ENCODE results near the gene DHRS13. TPM values are rescaled to one million over a fixed set of nuclear protein-coding genes. Genes with fewer than 3 reads are reported as not detected.
"Not testable (repeated sequence)": the region's sequence is repeated elsewhere in the genome, so short reads cannot be mapped to it uniquely, and the experiment has no call there.

DHRS13 gene
- total RNA-seq, 2 experiments from 2014 or later = 20.1 to 20.9 TPM

- Mint-ChIP-seq H3K36me3 (ENCODE audit: low read depth) (peaks cover 21% of the 10 kb centered on the region), H3K4me1 (ENCODE audit: low read depth) (peaks cover 37% of the 10 kb centered on the region), H3K27me3 (ENCODE audit: low read depth) (no peaks in the 10 kb centered on the region), H3K4me3 (no peak overlapping the region), H3K9me3 (no peaks in the 10 kb centered on the region), H3K27ac (peak overlapping the region; percentile 8)
- intact Hi-C loops (cut with micrococcal nuclease) = loop anchor here (1.0 to 10.0 kb wide), 4 partner anchors 37 to 304 kb away; partner anchors contain the start of genes ALDOC, FAM222B and PIGS
- DNase-seq = peak; percentile 55
- CTCF ChIA-PET = interaction anchor here (0.6 to 2.3 kb wide), 11 partner anchors 10 to 152 kb away, joined by 3 to 14 read pairs (median 4); partner anchors contain the start of gene FLOT2
These were observed 23.9 kb downstream of the DHRS13 start for GRCh38 chr17:28878981-28879380.

- Mint-ChIP-seq H3K27ac (peak overlapping the region; percentile 0), H3K9me3 (no peaks in the 10 kb centered on the region), H3K36me3 (ENCODE audit: low read depth) (peaks cover 21% of the 10 kb centered on the region), H3K4me1 (ENCODE audit: low read depth) (peaks cover 37% of the 10 kb centered on the region), H3K4me3 (no peak overlapping the region), H3K27me3 (ENCODE audit: low read depth) (no peaks in the 10 kb centered on the region)
- CTCF ChIA-PET = interaction anchor here (0.6 to 2.3 kb wide), 9 partner anchors 12 to 152 kb away, joined by 3 to 14 read pairs (median 4); partner anchors contain the start of gene FLOT2
- intact Hi-C loops (cut with micrococcal nuclease) = loop anchor here (5.0 to 10.0 kb wide), 2 partner anchors 36 to 304 kb away; partner anchors contain the start of genes ALDOC, FAM222B and PIGS
- no peak for DNase-seq
These were observed 24.5 kb downstream of the DHRS13 start for GRCh38 chr17:28878158-28878910.

- H3K36me3 Mint-ChIP-seq (ENCODE audit: low read depth) = peaks cover 21% of the 10 kb centered on the region
- not testable (repeated sequence) for DNase-seq; H3K9me3 Mint-ChIP-seq; H3K27ac Mint-ChIP-seq; H3K4me3 Mint-ChIP-seq; H3K27me3 Mint-ChIP-seq (ENCODE audit: low read depth)
- peaks cover 37% of the 10 kb centered on the region for H3K4me1 Mint-ChIP-seq (ENCODE audit: low read depth)
- intact Hi-C loops (cut with micrococcal nuclease) = loop anchor here (5.0 to 10.0 kb wide), 2 partner anchors 35 to 302 kb away; partner anchors contain the start of genes ALDOC, FAM222B and PIGS
- CTCF ChIA-PET = interaction anchor here (0.6 kb wide), 1 partner anchor 109 kb away, joined by 3 read pairs; no protein-coding TSS in a partner anchor
These were observed 25.6 kb downstream of the DHRS13 start for GRCh38 chr17:28877150-28877711.

GRCh38 chr17:28875848-28876550, 26.9 kb downstream of the DHRS13 start:
- Mint-ChIP-seq H3K4me1 (ENCODE audit: low read depth) (peaks cover 48% of the 10 kb centered on the region), H3K27me3 (ENCODE audit: low read depth) (no peaks in the 10 kb centered on the region), H3K4me3 (no peak overlapping the region), H3K36me3 (ENCODE audit: low read depth) (peaks cover 16% of the 10 kb centered on the region), H3K27ac (peak overlapping the region; percentile 63), H3K9me3 (no peaks in the 10 kb centered on the region)
- CTCF ChIA-PET = interaction anchor here (1.0 to 1.7 kb wide), 4 partner anchors 17 to 148 kb away, joined by 4 to 7 read pairs (median 6); partner anchors contain the start of gene FLOT2
- DNase-seq = peak; percentile 34
- intact Hi-C loops (cut with micrococcal nuclease) = loop anchor here (1.0 to 10.0 kb wide), 5 partner anchors 21 to 301 kb away; partner anchors contain the start of genes ALDOC, FAM222B, FLOT2 and PIGS

- no peak overlapping the region for H3K27ac Mint-ChIP-seq
- H3K27me3 Mint-ChIP-seq (ENCODE audit: low read depth) = no peaks in the 10 kb centered on the region
- H3K36me3 Mint-ChIP-seq (ENCODE audit: low read depth) = peaks cover 10% of the 10 kb centered on the region
- H3K9me3 Mint-ChIP-seq = no peaks in the 10 kb centered on the region
- no peak for DNase-seq
- H3K4me3 Mint-ChIP-seq = no peak overlapping the region
- intact Hi-C loops (cut with micrococcal nuclease) = loop anchor here (5.0 to 10.0 kb wide), 2 partner anchors 32 to 300 kb away; partner anchors contain the start of genes ALDOC, FAM222B and PIGS
- CTCF ChIA-PET = interaction anchor here (0.7 to 1.7 kb wide), 2 partner anchors 18 to 26 kb away, joined by 3 to 7 read pairs; no protein-coding TSS in a partner anchor
- H3K4me1 Mint-ChIP-seq (ENCODE audit: low read depth) = peaks cover 50% of the 10 kb centered on the region
These were observed 28.1 kb downstream of the DHRS13 start for GRCh38 chr17:28874750-28875149.

- peaks cover 50% of the 10 kb centered on the region for H3K4me1 Mint-ChIP-seq (ENCODE audit: low read depth)
- DNase-seq = no peak
- peaks cover 8% of the 10 kb centered on the region for H3K36me3 Mint-ChIP-seq (ENCODE audit: low read depth)
- CTCF ChIA-PET = interaction anchor here (0.6 kb wide), 1 partner anchor 332 kb away, joined by 4 read pairs; no protein-coding TSS in a partner anchor
- H3K27ac Mint-ChIP-seq = no peak overlapping the region
- intact Hi-C loops (cut with micrococcal nuclease) = loop anchor here (10.0 kb wide), 1 partner anchor 299 kb away; the partner anchor contains the start of genes ALDOC and PIGS
- no peak overlapping the region for H3K4me3 Mint-ChIP-seq
- no peaks in the 10 kb centered on the region for H3K9me3 Mint-ChIP-seq
- no peaks in the 10 kb centered on the region for H3K27me3 Mint-ChIP-seq (ENCODE audit: low read depth)
These were observed 29.0 kb downstream of the DHRS13 start for GRCh38 chr17:28873839-28874238.

- H3K4me1 Mint-ChIP-seq (ENCODE audit: low read depth) = peaks cover 26% of the 10 kb centered on the region
- H3K27me3 Mint-ChIP-seq (ENCODE audit: low read depth) = no peaks in the 10 kb centered on the region
- intact Hi-C loops (cut with micrococcal nuclease) = loop anchor here (1.0 to 10.0 kb wide), 2 partner anchors 32 to 296 kb away; partner anchors contain the start of genes ALDOC, DHRS13 and PIGS
- CTCF ChIA-PET = interaction anchor here (0.7 to 2.1 kb wide), 9 partner anchors 25 to 420 kb away, joined by 3 to 12 read pairs (median 4); partner anchors contain the start of gene DHRS13
- H3K4me3 Mint-ChIP-seq = no peak overlapping the region
- H3K27ac Mint-ChIP-seq = peak overlapping the region; percentile 85
- peak; percentile 85 for DNase-seq
- no peaks in the 10 kb centered on the region for H3K36me3 Mint-ChIP-seq (ENCODE audit: low read depth)
- no peaks in the 10 kb centered on the region for H3K9me3 Mint-ChIP-seq
These were observed 31.8 kb downstream of the DHRS13 start for GRCh38 chr17:28871056-28871579.

- H3K9me3 Mint-ChIP-seq = no peaks in the 10 kb centered on the region
- no peak overlapping the region for H3K4me3 Mint-ChIP-seq
- no peak for DNase-seq
- CTCF ChIA-PET = interaction anchor here (0.6 to 0.7 kb wide), 3 partner anchors 58 to 177 kb away, joined by 4 to 5 read pairs (median 5); no protein-coding TSS in a partner anchor
- no peak overlapping the region for H3K27ac Mint-ChIP-seq
- intact Hi-C loops (cut with micrococcal nuclease) = no loop called here
- no peaks in the 10 kb centered on the region for H3K27me3 Mint-ChIP-seq (ENCODE audit: low read depth)
- no peaks in the 10 kb centered on the region for H3K36me3 Mint-ChIP-seq (ENCODE audit: low read depth)
- peaks cover 13% of the 10 kb centered on the region for H3K4me1 Mint-ChIP-seq (ENCODE audit: low read depth)
These were observed 35.6 kb downstream of the DHRS13 start for GRCh38 chr17:28867276-28867675.

- intact Hi-C loops (cut with micrococcal nuclease) = no loop called here
- Mint-ChIP-seq H3K4me1 (ENCODE audit: low read depth) (peaks cover 3% of the 10 kb centered on the region), H3K9me3 (no peaks in the 10 kb centered on the region), H3K27me3 (ENCODE audit: low read depth) (no peaks in the 10 kb centered on the region), H3K36me3 (ENCODE audit: low read depth) (peaks cover 2% of the 10 kb centered on the region), H3K4me3 (no peak overlapping the region), H3K27ac (no peak overlapping the region)
- CTCF ChIA-PET = interaction anchor here (0.5 to 1.9 kb wide), 4 partner anchors 18 to 37 kb away, joined by 3 to 6 read pairs (median 4); partner anchors contain the start of gene DHRS13
- DNase-seq = no peak
These were observed 36.7 kb downstream of the DHRS13 start for GRCh38 chr17:28865946-28866752.

- CTCF ChIA-PET = interaction anchor here (0.5 to 1.9 kb wide), 5 partner anchors 17 to 32 kb away, joined by 3 to 6 read pairs (median 5); no protein-coding TSS in a partner anchor
- no peaks in the 10 kb centered on the region for H3K4me1 Mint-ChIP-seq (ENCODE audit: low read depth)
- intact Hi-C loops (cut with micrococcal nuclease) = no loop called here
- H3K27me3 Mint-ChIP-seq (ENCODE audit: low read depth) = no peaks in the 10 kb centered on the region
- H3K9me3 Mint-ChIP-seq = no peaks in the 10 kb centered on the region
- peaks cover 2% of the 10 kb centered on the region for H3K36me3 Mint-ChIP-seq (ENCODE audit: low read depth)
- H3K27ac Mint-ChIP-seq = no peak overlapping the region
- no peak for DNase-seq
- H3K4me3 Mint-ChIP-seq = no peak overlapping the region
These were observed 37.7 kb downstream of the DHRS13 start for GRCh38 chr17:28864991-28865849.

All from activated naive CD4-positive, alpha-beta T cell treated with anti-CD3 and anti-CD28 coated beads for 36 hours (primary cell).